Urothelium cell line (cell line): Measurements from ENCODE around the gene ACTRT2.

ENCODE experiments used
- DNase-seq: peaks from one replicate; pipeline ENCODE4 v3.0.0; 2011; ENCODE audit warnings: low spot score, mixed read lengths
- FAIRE-seq: peaks from 2 replicates; lab custom pipeline; 2011; peaks lifted over from hg19 to GRCh38; lab: Jason Lieb, UNC

Gene ACTRT2

DNA sequence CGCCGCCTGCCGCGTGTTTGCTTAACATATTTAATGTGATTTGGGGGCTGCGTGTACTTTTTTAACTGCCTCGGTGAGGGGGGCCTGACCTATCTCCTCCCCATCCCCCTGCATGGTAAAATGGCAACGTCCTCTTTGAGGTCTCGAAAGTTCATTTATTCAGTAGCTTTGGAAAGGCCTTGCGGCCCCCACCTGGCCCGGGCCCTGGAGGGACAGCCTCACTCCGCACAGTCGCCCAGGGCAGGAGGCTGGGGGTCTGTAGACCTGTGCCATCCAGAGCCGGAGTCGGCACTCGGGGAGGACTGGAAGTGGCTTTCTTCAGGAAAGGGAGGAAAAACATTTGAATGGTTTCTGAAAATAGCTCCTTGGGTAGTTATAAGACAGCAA is 38.0 kb upstream of the ACTRT2 start:
- FAIRE-seq = no peak
- no peak for DNase-seq

DNA sequence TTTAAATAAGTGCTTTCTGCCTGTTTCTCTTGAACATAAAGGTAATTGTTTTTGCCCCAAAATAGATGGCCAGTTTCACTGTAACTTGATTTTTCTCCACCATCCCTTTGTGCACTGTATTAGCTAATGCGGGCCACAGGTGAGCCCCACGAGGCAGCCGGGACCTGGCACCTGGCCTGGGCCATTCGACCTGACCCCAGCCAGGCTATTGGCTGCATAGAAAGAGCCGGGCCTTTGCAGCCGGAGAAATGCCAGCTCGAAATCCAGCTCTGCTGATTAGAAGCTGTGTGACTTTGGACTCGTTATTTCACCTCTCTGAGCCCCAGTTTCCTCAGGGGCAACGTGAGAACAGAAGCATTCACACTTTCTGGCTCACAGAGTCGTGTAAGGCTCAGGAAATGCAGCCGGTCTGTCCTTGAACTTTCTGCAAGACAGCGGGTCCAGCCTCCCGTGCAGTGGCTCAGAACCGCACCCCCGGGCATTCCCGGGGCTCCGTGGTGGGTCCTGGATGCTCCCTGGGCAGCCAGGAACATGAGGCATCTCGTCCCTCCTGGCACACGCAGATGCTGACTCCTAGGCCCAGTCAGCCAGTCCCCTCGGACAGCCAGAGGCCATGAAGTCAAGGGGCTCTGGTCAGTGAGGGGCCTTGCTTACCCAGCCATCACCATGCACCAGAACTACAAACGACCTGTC is 37.4 kb upstream of the ACTRT2 start:
- no peak for FAIRE-seq
- DNase-seq = no peak

DNA sequence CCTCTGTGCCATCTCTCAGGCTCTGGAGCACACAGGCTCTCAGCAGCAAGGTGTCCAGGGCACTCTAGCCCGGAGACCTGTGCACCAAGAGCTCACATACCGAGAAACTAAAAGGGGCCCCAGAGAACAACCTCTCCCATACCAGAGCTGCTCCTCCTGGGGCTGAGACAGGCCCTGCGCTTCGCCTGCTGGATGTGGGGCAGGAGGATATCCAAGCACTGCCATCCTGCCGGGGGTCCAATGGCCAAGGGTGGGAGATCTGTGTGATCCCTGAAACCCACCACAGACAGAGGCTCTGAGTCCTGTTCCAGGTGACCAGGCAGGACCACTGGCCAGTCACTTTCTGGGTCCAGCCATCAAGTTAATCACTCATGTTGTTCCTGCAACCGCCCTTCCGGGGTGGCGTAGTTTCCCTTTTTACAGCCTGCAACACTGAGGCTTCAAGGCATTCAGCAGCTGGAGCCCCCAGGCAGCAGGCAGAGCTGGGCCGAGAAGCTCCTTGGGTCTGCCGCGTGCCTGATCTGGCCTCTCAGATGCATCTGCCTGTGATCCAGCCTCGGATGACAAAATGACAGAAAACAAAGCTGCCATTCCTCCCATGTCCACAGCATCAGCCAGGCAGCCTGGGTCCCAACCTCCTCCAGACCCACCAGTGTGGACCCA is 36.7 kb upstream of the ACTRT2 start:
- no peak for FAIRE-seq
- no peak for DNase-seq

- FAIRE-seq = no peak
- DNase-seq = no peak
These were observed 36.2 kb upstream of the ACTRT2 start for GRCh38 chr1:2985067-2985561.

DNA sequence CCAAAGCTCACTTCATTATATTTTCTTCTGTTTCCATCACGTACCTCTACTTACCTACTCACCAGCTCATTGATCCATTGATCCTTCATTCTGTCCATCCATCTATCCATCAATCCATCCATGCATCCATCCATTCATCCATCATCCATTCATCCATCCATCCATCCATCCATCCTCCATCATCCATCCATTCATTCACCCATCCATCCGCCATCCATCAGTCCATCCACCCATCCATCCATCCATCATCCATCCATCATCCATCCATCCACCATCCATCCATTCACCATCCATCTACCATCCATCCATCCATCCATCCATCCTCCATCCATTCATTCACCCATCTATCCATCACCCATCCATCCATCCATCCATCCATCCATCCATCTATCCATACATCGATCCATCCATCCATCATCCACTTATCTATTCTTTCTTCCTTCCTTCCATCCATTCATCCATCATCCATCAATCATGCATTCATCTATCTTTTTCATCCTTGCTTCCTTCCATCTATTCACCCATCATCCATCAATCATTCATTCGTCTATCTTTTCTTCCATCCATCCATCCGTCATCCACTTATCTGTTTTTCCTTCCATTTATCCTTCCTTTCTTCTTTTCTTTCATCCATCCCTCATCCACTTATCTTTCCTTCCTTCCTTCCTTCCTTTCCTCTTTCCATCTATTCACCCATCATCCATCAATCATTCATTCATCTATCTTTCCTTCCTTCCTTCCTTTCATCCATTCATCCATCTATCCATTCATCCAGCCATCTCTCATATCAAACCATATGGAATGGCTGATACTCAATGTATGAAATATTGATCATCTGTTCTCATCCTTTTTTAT is 35.3 kb upstream of the ACTRT2 start:
- DNase-seq = no peak

GRCh38 chr1:2986549-2987305 is 34.5 kb upstream of the ACTRT2 start:
- FAIRE-seq = no peak
- DNase-seq = no peak

More for the DNA sequence above, 35.3 kb upstream of the ACTRT2 start:
- FAIRE-seq = no peak

GRCh38 chr1:2987773-2988172 is 33.5 kb upstream of the ACTRT2 start:
- DNase-seq (no peak), FAIRE-seq (no peak)

DNA sequence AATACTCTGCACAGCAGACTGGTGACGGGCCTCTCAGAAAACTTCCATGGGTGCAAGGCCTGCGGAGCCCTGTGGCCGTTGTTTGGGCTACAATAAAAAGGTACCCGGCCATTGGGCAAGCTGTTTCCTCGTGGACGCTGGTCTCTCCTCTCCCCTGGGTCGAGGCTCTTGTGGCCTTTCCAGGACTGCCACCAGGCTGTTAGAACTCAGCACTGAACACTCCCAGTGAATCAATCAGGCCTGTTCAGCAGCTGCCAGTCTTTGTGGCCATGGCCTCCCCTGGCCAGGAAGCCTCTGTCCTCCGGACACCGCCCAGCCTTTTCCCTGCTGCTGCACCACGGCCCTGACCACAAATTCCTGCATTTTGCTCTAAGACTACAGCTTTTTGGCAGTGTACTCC is 33.0 kb upstream of the ACTRT2 start:
- FAIRE-seq (no peak), DNase-seq (no peak)

- no peak for DNase-seq
- no peak for FAIRE-seq
These were observed 32.1 kb upstream of the ACTRT2 start for GRCh38 chr1:2989185-2989584.

- DNase-seq (no peak), FAIRE-seq (no peak)
These were observed 31.3 kb upstream of the ACTRT2 start for GRCh38 chr1:2989976-2990375.

- no peak for DNase-seq
- FAIRE-seq = no peak
These were observed 30.7 kb upstream of the ACTRT2 start for GRCh38 chr1:2990376-2991115.

DNA sequence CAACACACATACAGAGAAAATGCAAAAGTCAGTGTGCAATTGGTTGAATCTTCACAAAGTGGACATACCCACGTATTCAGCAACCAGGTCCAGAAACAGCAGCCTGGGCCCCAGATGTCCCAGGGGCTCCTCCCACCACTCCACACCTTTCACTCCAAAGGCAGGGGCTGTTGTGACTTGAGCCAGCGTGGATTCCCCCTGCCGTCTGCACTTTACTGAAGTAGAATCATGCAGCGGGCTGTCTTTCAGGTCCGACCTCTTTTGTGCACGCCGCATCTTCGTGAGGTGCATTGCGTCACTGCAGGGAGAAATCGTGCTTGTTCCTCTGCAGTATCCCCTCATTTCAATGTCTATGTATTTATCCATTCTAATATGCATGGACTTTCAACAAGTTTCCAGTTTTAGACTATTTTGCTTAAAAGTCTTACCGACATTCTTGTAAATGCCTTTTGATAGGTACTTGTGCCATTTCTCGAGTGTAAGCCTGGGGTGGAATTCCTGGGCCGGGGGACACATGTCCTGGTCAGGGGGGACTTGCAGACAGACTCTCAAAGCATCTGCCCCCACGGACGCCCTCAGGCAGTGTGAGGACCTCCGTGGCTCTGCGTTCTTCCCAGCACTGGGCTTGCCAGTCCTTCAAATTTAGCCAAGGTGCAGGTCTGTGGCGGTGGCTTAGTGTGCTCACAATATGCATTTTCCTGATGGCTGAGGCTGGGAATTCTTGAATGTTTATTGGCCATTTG is 29.3 kb upstream of the ACTRT2 start:
- FAIRE-seq = no peak
- no peak for DNase-seq

DNA sequence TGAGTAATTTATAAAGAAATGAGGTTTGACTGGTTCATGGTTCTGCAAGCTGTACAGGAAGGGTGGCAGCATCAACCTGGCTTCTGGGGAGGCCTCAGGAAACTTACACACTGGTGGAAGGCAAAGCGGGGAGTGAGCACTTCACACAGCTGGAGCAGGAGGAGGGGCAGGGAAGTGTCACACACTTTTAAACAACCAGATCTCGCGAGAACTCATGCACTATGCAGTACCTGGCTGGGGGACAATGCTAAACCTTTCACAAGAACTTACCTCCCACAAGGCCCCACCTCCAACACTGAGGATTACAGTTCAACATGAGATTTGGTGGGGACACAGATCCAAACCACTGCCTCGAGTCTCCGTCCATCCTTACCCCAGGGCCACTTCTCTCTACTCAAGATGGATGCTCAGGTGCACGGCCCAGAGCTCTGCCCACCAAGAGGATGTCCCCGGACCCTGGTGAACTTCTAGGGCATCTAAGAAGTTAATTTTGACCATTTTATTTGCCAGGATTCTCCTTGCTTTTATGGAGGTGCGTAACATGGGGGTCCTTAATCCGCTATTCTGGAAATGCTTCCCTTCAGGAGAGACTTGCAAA is 22.7 kb upstream of the ACTRT2 start:
- DNase-seq = no peak
- no peak for FAIRE-seq

DNA sequence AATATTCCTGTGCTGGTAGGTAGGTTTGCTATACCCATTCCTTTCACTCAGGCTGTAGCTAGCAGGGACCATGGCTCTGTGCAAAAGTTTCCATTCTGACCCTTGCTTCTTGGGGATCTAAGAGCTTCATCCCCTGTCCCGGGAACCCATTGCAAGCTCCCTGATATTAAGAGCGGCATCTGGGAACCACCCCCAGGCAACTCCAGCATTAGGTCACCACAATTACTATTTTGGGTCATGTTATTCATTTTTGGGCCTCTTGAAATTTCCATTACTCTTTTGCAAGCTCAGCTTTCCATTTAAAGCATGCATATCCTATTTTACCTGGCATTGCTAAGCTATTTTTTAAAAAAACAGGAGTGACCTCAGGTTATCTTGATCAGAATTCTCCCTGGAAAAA is 22.1 kb upstream of the ACTRT2 start:
- DNase-seq (no peak), FAIRE-seq (no peak)

DNA sequence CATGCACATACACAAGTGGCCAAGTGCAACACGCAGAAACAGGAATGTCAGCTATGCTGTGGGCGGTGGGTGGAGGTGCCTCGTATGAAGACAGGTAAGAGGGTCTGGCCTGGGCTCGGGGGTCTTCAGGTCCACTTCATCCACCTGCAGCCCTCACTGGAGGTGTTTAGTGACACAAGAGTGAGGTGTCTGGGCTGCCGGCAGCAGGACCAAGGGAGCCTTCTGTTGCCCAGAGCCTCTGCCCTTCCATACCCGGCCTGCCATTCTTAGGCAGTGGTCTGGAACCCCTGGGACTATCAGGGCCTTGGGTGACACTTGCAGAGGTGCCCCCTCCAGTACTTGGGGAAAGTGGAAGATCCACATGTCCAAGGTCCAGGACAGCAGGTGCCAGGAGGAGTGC is 21.7 kb upstream of the ACTRT2 start:
- no peak for FAIRE-seq
- DNase-seq = no peak

DNA sequence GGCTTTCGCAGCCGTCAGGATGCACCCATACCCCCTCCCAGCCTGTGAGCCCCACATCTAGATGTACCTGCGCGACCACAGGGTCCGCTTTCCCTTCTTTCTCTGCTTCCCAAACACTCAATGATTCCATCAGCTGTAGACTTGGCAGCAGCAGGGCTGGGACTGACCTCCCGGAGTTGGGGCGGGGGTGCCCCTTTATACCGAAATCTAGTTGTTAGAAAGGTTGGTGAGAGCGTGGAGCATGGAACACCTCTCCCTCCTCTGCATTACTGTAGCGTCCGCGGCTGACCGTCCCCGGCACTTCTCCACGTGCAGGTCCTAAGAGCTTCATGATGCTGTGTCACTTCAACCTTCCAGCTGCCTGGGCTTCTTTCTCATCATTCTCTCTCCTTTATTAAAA is 21.1 kb upstream of the ACTRT2 start:
- DNase-seq (no peak), FAIRE-seq (no peak)

- FAIRE-seq = no peak
These were observed 20.4 kb upstream of the ACTRT2 start for GRCh38 chr1:3000671-3001470.

More at GRCh38 chr1:3000671-3001470, 20.4 kb upstream of the ACTRT2 start:
- DNase-seq = no peak
